Endometrial microvascular endothelial cells (primary cell): ENCODE measurements around the gene MAF. TPM values are rescaled to one million over a fixed set of nuclear protein-coding genes. Genes with fewer than 3 reads are reported as not detected.

Source experiments
- in situ Hi-C: cut with HindIII; loops from 2 replicates; pipeline ENCODE4 v1.10.0; 2017; ENCODE audit warnings: low sequenced_read_pairs, low pct_unique_long_range_greater_than_20kb; ENCODE audit errors: inconsistent ontology term
- total RNA-seq: library from RNA; depleted of rRNA; stranded (reverse); fragments of >200 nt; gene quantifications from one replicate; pipeline ENCODE4 v1.2.3, GENCODE V29; 2015; ENCODE audit errors: inconsistent ontology term

MAF gene
- not detected for total RNA-seq

DNA sequence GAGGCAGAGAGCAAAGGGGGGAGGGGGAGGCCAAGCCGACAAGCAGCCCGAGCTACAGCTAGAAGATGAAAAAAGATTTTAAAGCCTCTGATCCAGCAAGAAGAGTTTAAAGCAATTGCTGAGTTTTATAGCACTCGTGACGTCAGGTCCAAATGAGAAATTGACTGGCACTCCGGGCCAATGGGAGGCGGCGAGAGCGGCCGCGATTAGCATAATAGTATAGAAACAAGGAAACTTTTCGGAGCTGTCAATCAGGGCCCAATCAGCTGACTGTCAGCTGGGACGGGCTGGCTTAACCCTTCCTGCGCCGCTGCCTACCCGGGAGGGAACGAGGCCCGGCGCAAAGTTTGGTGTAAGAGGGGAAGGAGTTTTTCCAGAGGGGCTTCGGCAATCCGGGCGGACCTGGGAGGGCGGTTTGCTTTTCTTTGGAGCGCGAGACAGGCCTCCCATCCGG, at the start of gene MAF:
TSS of gene MAF (minus strand) at position 100 of the 454 bp plus-strand sequence. CDS start 835 bp downstream, outside the sequence.
- in situ Hi-C loops, result no loop called here

DNA sequence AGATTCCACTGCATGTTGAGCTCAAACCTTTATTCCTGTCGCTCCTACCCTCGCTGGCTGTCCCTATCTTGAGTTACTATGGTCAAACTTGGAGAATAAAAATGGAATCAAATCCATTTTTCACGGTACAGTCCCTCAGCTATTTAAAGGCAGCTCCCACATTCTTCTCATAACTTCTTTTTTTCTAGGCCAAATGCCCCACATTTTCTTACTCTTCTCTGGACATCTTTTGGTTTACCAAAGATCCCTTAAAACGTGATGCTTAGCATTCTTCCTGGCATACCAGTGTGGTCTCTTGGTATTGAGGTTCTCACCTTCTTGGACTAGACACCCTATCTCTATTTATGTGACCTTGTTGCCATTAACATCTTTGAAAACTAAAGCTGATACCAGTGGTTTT, 48.3 kb upstream of the MAF start:
- in situ Hi-C loops, result no loop called here

DNA sequence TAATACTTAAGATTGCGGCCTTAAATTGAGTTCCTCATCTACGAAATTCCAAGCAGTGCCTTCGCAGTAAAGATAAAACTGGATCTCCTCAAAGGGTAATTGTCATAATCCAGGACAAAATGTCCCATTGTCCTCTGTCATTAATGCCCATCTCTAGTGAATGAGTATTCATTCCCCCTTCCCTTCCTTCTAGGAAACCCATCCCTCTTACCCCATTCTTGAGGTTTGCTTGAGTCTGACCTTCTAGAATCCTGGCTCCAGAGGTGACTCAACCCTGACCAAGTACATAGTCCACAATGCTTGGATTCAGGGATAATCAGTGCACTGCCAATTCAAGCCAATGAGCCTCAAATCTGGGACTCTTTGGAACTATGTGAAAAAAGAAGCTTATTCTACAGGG, 47.0 kb upstream of the MAF start:
- in situ Hi-C loops, result no loop called here

DNA sequence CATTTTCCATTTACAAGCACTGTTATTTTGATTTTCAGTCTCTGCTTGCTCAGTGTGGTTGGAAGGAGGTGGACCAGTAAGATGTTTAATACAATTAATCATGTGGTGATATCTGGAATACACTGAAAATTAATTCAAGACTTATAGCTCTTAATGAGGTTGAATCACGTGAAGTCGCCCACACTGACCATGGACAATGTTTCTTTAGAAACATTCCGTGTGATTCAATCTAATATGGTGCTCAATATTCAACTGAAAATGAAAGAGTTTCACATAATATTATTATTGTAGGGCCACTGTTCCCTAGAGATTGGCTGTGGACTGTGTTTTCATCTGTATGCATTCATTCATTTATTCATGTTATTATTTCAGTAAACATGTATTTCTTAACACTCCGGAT, 45.2 kb upstream of the MAF start:
- in situ Hi-C loops, result no loop called here

- in situ Hi-C loops, result no loop called here
Observed at GRCh38 chr16:79644971-79645667, 44.6 kb upstream of the MAF start.

DNA sequence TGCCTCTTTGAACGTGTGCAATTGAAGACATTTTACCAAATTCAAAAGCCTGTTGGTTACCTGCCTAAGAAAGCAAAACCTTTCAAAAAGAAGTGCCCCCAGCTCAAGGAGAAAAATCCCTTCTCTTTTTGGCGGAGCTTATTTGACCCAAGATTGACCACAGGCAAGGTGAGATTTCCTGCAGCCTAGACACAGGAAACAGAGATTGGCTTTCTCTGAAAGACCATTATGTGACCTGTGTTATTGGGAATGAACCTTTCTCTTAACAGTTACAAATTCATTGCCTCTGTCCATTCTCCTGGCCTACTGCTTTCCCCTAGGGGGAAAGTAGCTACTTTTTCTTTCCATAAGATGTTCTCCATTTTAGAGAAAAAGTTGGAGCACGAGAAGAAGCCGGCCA, 42.1 kb upstream of the MAF start:
- in situ Hi-C loops, result no loop called here

GRCh38 chr16:79640513-79641360, 40.2 kb upstream of the MAF start:
- in situ Hi-C loops, result no loop called here

DNA sequence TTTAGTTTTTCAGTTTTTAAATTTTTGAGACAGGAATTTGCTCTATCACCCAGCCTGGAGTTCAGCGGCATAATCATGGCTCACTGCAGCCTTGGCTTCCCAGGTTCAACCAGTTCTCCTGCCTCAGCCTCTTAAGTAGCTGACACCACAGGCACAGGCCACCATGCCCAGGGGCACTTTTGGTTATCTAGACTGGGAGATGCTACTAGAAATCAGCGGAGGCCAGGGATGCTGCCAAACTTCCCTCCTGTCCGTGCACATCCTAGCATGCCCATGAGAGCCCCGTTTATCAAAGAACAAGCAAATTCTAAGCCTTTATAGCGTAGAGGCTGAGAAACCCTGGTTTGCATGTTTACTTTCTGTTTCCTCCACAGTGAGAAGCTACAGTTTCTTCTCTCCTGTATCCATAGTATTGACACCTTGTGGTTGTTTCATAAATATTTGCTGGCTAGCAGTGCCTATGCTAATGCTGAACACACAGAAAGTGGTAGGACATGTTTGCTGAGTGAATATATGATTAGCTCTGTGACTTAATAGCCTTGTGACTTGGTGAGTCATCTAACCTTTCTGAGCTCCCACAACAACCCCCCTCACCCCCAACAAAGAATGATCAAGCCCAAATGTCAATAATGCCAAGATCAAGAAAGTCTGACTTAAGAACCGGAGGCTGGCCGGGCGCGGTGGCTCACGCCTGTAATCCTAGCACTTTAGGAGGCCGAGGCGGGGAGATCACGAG, 39.2 kb upstream of the MAF start:
- in situ Hi-C loops, result no loop called here

GRCh38 chr16:79638386-79638785, 37.8 kb upstream of the MAF start:
- in situ Hi-C loops, result no loop called here

- in situ Hi-C loops, result no loop called here
Observed at GRCh38 chr16:79635488-79635887, 35.0 kb upstream of the MAF start.

DNA sequence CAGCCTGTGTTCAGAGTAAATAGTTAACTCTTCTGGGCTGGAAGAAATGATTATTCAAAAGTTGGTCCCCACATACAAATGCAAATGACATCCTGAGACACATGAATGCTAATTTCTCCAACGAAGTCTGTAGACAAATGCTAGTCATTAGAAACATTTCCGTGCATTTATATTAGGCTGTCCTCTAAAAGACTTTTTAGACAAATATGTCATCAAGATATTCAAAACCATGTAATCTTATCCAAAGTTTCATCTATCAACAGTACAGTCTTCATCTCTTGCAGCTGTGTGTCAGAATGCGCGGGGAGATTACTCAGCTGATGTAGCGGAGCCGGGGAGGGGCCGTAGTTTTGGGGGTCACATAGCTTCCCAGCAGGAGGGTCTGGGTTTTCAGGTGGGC, 33.8 kb upstream of the MAF start:
- in situ Hi-C loops, result no loop called here

GRCh38 chr16:79632289-79632688, 31.8 kb upstream of the MAF start:
- in situ Hi-C loops, result no loop called here

DNA sequence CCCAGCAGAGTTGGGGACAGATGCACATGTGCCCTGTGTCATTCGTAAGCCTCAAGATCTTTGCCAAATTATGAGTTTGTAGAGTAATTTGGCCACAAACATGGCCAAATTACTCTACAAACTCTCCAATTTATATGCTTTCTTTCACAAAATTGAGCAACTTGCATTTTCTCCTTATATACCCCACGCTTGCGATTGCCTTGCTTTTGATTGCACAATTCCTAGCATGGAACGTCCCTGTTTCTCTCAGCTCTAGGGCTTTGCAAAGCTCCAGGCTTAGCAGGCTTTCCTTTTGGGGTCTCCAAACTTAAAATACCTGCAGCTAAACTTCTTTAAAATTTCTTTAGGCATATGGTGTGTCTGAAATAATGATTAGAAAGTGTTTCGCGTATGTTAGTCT, 28.5 kb upstream of the MAF start:
- in situ Hi-C loops, result no loop called here

DNA sequence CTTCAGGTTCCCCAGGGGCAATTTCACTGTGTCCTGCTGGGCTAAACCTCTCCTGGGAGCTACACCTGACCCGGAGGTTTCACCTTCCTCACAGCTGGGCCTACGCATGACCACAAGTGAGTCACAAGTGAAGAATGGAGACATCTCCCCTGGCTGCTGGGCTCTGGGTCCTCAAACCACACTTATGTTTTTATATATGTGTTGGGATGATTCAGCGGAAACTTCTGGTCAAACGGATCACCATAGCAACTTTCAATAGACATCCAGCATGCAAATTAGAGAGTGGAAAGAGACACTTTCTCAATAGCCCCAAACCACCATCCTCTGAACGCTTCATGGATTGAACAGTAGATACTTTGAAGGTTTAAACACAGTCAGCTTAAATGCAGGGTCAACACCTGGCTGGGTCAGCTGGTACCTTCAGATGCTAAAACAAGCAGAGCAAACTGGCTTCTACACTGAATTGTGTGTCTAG, 28.0 kb upstream of the MAF start:
- in situ Hi-C loops, result no loop called here

- in situ Hi-C loops, result no loop called here
Observed at GRCh38 chr16:79627092-79627491, 26.6 kb upstream of the MAF start.

- in situ Hi-C loops, result no loop called here
Observed at GRCh38 chr16:79625738-79626137, 25.2 kb upstream of the MAF start.

DNA sequence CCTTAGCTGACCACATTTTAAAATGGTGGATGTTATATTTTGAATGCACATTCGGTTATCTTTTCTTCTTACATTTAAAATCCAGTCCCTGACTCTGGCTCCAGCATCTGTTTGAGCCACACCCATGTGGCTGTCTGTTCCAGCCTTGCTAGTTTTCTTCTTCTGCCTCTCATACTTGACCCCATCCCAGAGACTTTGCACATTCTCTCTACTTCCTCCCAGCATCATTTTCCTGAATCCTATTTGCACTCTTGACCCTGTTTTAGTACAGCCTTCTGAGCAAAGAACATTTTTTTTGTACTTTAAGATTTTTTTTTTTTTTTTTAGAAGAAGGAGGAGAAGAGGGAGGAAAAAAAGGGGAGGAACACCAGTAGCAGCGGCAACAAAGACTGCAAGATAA, 23.3 kb upstream of the MAF start:
- in situ Hi-C loops, result no loop called here

GRCh38 chr16:79623062-79623461, 22.5 kb upstream of the MAF start:
- in situ Hi-C loops, result no loop called here

DNA sequence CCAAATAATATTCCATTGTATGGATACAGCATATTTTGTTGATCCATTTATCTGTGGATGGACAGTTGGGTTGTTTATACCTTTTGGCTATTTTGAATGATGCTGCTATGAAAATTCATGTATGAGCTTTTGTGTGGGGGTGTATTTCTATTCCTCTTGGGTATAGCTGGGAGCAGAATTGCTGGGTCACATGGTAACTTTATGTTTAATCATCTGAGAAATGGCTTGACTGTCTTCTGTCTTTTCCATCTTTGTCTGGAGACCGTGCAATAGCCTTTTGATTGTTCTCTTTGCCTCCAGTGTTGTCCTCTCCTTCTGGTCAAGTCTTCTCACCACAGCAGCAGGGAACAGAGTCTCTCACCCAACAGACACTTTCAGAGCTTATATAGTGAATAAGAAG, 20.5 kb upstream of the MAF start:
- in situ Hi-C loops, result no loop called here

DNA sequence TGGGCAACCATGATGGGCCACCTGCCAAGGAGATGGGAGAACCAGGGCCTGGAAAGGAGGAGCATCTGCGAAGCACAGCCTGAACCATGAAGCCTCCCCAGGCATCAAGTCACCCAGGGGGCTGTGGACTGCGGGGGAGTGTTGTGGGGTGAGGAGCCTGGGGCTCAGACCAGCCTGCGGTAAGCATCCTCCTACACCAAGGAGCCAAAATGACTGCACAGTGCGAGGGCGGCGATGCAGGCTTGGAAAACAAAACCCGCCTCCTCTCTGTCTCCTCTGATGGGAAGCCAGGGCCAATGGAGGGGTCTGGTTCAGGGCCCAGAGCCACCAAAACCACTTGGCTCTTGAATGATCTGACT, 18.1 kb upstream of the MAF start:
- in situ Hi-C loops, result no loop called here
